HepG2 (cell line): ENCODE data around the gene BAZ1B. TPM values are rescaled to one million over a fixed set of nuclear protein-coding genes. Genes with fewer than 3 reads are reported as not detected.
"Not testable (repeated sequence)": the region's sequence is repeated elsewhere in the genome, so short reads cannot be mapped to it uniquely, and the experiment has no call there.

Source experiments
- ATAC-seq: fragments of 200-7000 bp; cut with Tn5 transposase; 3 replicates; pipeline ENCODE4 v1.9.1; 2020; ENCODE audit warnings: mild to moderate bottlenecking, moderate library complexity
- BruUV-seq: library from RNA; stranded (reverse); fragments of 400-500 nt; replicated peaks from 2 replicates; lab custom pipeline; 2021; lab: Mats Ljungman, UMichigan
- CTCF ChIA-PET: fragments of 300-600 bp; formaldehyde crosslinking; extraction: SDS; loops from one replicate; lab custom pipeline; 2021; ENCODE audit warnings: low total read pairs, inconsistent platforms, low intra/inter-chr PET ratio; lab: Yijun Ruan, JAX
- POLR2A ChIA-PET: fragments of 350-600 bp; sonication (Branson Sonifier 250); formaldehyde crosslinking; loops from one replicate; lab custom pipeline; 2020; ENCODE audit warnings: antibody characterized with exemption, inconsistent platforms; lab: Yijun Ruan, JAX
- DNase-seq: peaks from one replicate; pipeline ENCODE4 v3.0.0-alpha.2; 2015; ENCODE audit warnings: low spot score
- FAIRE-seq: peaks from 3 replicates; lab custom pipeline; 2011; peaks lifted over from hg19 to GRCh38; lab: Jason Lieb, UNC
- H2AFZ ChIP-seq: one replicate; pipeline ENCODE4 v1.6.1; 2011; ENCODE audit warnings: low read length, inconsistent platforms
- H3K27ac ChIP-seq: fragments of 300-600 bp; 3 replicates; pipeline ENCODE4 v1.8.0; 2011; ENCODE audit warnings: mixed run types, mild to moderate bottlenecking, mixed read lengths, low read length, inconsistent platforms; ENCODE audit not compliant: insufficient read depth; ENCODE audit errors: extremely low read length
- H3K27me3 ChIP-seq, 2 experiments: fragments of 200-600 bp in 1 of 2; 2 replicates in 1 of 2; 3 replicates in 1 of 2; pipeline versions ENCODE4 v1.6.0 to v1.8.0; 2011; ENCODE audit warnings: low read length in 2 of 2, mild to moderate bottlenecking in 2 of 2, moderate library complexity in 2 of 2, inconsistent platforms in 1 of 2; ENCODE audit not compliant: insufficient read depth in 2 of 2, control insufficient read depth in 1 of 2
- H3K36me3 ChIP-seq, 2 experiments: fragments of 200-600 bp in 1 of 2; replicated peaks in 1 of 2; 2 replicates in 1 of 2; 3 replicates in 1 of 2; pipeline versions ENCODE4 v1.5.1 to v1.8.0; 2011; ENCODE audit warnings: low read length in 2 of 2, inconsistent platforms in 1 of 2; ENCODE audit not compliant: insufficient read depth in 2 of 2, control insufficient read depth in 1 of 2
- H3K4me1 ChIP-seq: 2 replicates; pipeline ENCODE4 v1.5.1; 2012; ENCODE audit warnings: low read length, inconsistent platforms; ENCODE audit not compliant: insufficient read depth
- H3K4me2 ChIP-seq: 2 replicates; pipeline ENCODE4 v1.6.0; 2011; ENCODE audit warnings: low read depth, low read length, inconsistent platforms
- H3K4me3 ChIP-seq, 3 experiments: fragments of 200-600 bp in 1 of 3; sonication (generic), shearing (Covaris generic) in 1 of 3; replicated peaks in 1 of 3; 2 replicates each; pipeline ENCODE4 v1.5.1; 2011 to 2016; ENCODE audit warnings: low read length in 3 of 3, inconsistent platforms in 2 of 3, low read depth in 2 of 3, mild to moderate bottlenecking in 2 of 3, control low read depth in 1 of 3, mixed read lengths in 1 of 3; ENCODE audit not compliant: insufficient read depth in 1 of 3
- H3K79me2 ChIP-seq: one replicate; pipeline ENCODE4 v1.6.1; 2011; ENCODE audit warnings: low read length, inconsistent platforms; ENCODE audit not compliant: insufficient read depth
- H3K9ac ChIP-seq: 2 replicates; pipeline ENCODE4 v1.6.0; 2011; ENCODE audit warnings: mild to moderate bottlenecking, low read depth, low read length, inconsistent platforms; ENCODE audit not compliant: insufficient read depth
- H3K9me3 ChIP-seq: 2 replicates; pipeline ENCODE4 v1.5.1; 2012; ENCODE audit warnings: mild to moderate bottlenecking, low read length
- H4K20me1 ChIP-seq: 2 replicates; pipeline ENCODE4 v1.6.0; 2011; ENCODE audit warnings: inconsistent platforms, mild to moderate bottlenecking, low read length, moderate library complexity; ENCODE audit not compliant: insufficient read depth
- ELF1 ChIP-seq: sonication (generic); formaldehyde crosslinking; IDR thresholded peaks from 2 replicates; pipeline ENCODE4 v1.4.0; 2020; ENCODE audit warnings: missing genetic modification reagents
- GABPB1 ChIP-seq: IDR thresholded peaks from 2 replicates; pipeline ENCODE4 v1.6.1; 2016; ENCODE audit warnings: mild to moderate bottlenecking, missing genetic modification reagents, moderate library complexity, missing compliant biosample characterization
- HNRNPK ChIP-seq: fragments of 200-400 bp; formaldehyde crosslinking; IDR thresholded peaks from 2 replicates; pipeline ENCODE4 v1.6.1; 2018; ENCODE audit warnings: low read length, low read depth, moderate library complexity, mild to moderate bottlenecking; ENCODE audit not compliant: poor library complexity, severe bottlenecking
- KDM2A ChIP-seq: sonication (generic); formaldehyde crosslinking; IDR thresholded peaks from 2 replicates; pipeline ENCODE4 v1.4.0; 2020; ENCODE audit warnings: low read depth, missing genetic modification reagents, borderline replicate concordance
- PCBP1 ChIP-seq: fragments of 200-400 bp; formaldehyde crosslinking; IDR thresholded peaks from 2 replicates; pipeline ENCODE4 v1.6.1; 2017; ENCODE audit warnings: mild to moderate bottlenecking, low read depth, low read length, borderline replicate concordance
- ZKSCAN8 ChIP-seq: IDR thresholded peaks from 2 replicates; pipeline ENCODE4 v1.6.1; 2016; ENCODE audit warnings: borderline replicate concordance, missing genetic modification reagents, missing compliant biosample characterization
- ZNF121 ChIP-seq: sonication (generic); formaldehyde crosslinking; IDR thresholded peaks from 2 replicates; pipeline ENCODE4 v1.5.0; 2020; ENCODE audit warnings: mild to moderate bottlenecking, missing genetic modification reagents
- ZNF556 ChIP-seq: sonication (generic); formaldehyde crosslinking; IDR thresholded peaks from 2 replicates; pipeline ENCODE4 v1.4.0; 2020; ENCODE audit warnings: mild to moderate bottlenecking, missing genetic modification reagents, borderline replicate concordance
- WGBS: methylation state at CpG from one replicate; pipeline ENCODE4 v1.1.6; 2017; ENCODE audit warnings: low lambda C conversion rate; 5-methylcytosine and 5-hydroxymethylcytosine counted together
- in situ Hi-C: cut with HindIII; loops from 2 replicates; pipeline ENCODE4 v1.10.0; 2017; ENCODE audit warnings: low pct_unique_long_range_greater_than_20kb; ENCODE audit not compliant: extremely low pct_ligation_motif_present
- intact Hi-C: fragments of 100-400 bp; cut with micrococcal nuclease; formaldehyde crosslinking; loops from one replicate; pipeline ENCODE4 v1.10.0; 2022; ENCODE audit not compliant: unreplicated experiment
- polyA plus RNA-seq, 8 experiments: library from polyadenylated mRNA; depleted of rRNA in 3 of 8; stranded (reverse) in 7 of 8; unstranded in 1 of 8; fragments of >200 nt; fragmentation: Illumina TruSeq in 4 of 8; extraction: Trizol in 4 of 8; gene quantifications; 2 replicates each; pipeline versions ENCODE4 v1.2.1 to v1.2.3, GENCODE V29; 2011 to 2016; ENCODE audit warnings: low read depth in 4 of 8, missing spikeins in 1 of 8, mixed read lengths in 1 of 8; ENCODE audit not compliant: insufficient read depth in 1 of 8
- total RNA-seq, 5 experiments: library from RNA; depleted of rRNA; stranded (reverse); fragments of >200 nt; fragmentation: Illumina TruSeq; extraction: Trizol; gene quantifications; 2 replicates each; pipeline ENCODE4 v1.2.3, GENCODE V29; 2016; ENCODE audit warnings: low read depth in 1 of 5
- TF ChIP-seq, protein P1 (sequence below): sonication (generic); formaldehyde crosslinking; conservative IDR thresholded peaks from 2 replicates; pipeline ENCODE4 v1.4.0; 2020; ENCODE audit warnings: mild to moderate bottlenecking, missing genetic modification reagents, moderate library complexity
- TF ChIP-seq, protein P2 (sequence below): sonication (generic); formaldehyde crosslinking; IDR thresholded peaks from 2 replicates; pipeline ENCODE4 v1.5.0; 2020; ENCODE audit warnings: mild to moderate bottlenecking, missing genetic modification reagents

The BAZ1B gene
- total and polyA plus RNA-seq, 2 of the 13 experiments (the other 11 are each of a cell fraction or from before 2014, with no cell fraction given): 18.6 to 69.4 TPM

DNA sequence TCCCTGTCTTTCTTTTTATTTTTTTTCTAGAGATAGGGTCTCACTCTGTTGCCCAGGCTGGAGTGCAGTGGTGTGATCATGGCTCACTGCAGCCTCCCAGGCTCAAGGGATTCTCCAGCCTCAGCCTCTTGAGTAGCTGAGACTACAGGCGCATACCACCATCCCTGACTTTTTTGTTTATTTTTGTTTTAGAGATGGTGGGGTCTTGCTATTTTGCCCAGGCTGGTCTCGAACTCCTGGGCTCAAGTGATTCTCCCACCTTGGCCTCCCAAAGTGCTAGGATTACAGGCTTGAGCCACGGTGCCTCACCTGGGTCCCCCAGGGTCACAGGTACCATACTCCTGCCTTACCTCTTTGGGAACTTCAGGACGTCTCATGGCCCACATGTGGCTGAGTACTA, 91.6 kb downstream of the BAZ1B start:
- in situ Hi-C loops, H3K79me2 ChIP-seq, H3K4me2 ChIP-seq, CTCF ChIA-PET, H2AFZ ChIP-seq, H3K4me3 ChIP-seq, H3K36me3 ChIP-seq, intact Hi-C loops, H3K9me3 ChIP-seq, H3K27ac ChIP-seq, H3K9ac ChIP-seq, DNase-seq, ATAC-seq, H4K20me1 ChIP-seq, POLR2A ChIA-PET, BruUV-seq, FAIRE-seq: not testable (repeated sequence)
- TF ChIP-seq KDM2A (CRISPR knock-in tag): 0 out of 2 replicates have a peak, but pooled peaks have one; percentile 6
- TF ChIP-seq ZNF121 (CRISPR knock-in tag): peak; percentile 83
- peaks cover 51% of the 10 kb centered on the region for H3K4me1 ChIP-seq
- peaks cover 0 to 21% of the 10 kb centered on the region in 2 experiments; a peak in 3 of 5 replicates for H3K27me3 ChIP-seq
- 34% methylated on average over 3 of the region's 4 CpGs for WGBS

DNA sequence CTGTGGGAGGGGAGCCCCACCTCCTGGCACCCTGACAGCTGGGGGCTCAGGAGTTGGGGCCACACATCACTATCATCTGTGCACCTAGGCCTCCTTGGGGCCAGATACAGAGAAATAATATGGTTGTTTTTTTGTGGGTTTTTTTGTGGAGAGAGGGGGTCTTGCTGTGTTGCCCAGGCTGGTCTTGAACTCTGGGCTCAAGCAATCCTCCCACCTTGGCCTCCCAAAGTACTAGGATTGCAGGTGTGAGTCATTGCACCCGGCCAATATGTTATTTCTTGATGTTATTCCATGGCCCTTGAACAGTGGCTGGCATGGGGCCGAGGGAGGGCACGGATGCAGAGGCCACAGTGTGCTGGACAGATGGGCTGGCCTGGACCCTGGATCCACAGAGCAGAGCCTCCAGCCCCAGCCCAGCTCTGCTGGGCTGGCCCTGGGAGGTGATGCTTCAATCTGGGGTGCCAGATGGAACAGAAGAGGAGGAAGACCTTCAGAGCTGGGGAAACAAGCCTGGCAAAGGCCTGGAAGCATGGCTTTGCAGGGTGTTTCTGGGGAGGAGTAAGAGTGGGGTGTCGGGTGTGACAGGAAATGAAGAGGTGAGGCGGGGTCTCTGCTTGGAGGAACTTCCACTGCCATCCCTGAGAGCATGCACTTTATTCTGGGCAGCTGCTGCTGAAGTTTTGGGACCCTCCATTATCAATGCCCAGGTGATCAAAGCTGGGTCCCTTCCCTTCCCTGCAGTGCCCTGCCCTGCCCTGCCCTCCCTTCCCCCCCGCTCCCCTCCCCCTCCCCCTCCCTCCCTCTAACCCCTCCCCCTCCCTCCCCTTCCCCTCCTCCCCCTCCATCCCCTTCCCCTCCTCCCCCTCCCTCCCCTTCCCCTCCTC, 92.2 kb downstream of the BAZ1B start:
- CTCF ChIA-PET: no interaction called here
- Histone ChIP-seq H4K20me1 (no peaks in the 10 kb centered on the region), H3K4me2 (no peak overlapping the region), H3K9ac (no peak overlapping the region), H3K9me3 (no peaks in the 10 kb centered on the region), H3K79me2 (no peaks in the 10 kb centered on the region), H3K4me1 (peaks cover 52% of the 10 kb centered on the region), H2AFZ (no peak overlapping the region), H3K27ac (no peak overlapping the region), H3K4me3 (no peak overlapping the region), H3K36me3 (no peaks in the 10 kb centered on the region), H3K27me3 (peaks cover 0 to 21% of the 10 kb centered on the region in 2 experiments; a peak in 2 of 5 replicates)
- no TSS peak for BruUV-seq
- POLR2A ChIA-PET: no interaction called here
- intact Hi-C loops: no loop called here
- FAIRE-seq (no peak), DNase-seq (no peak), ATAC-seq (no peak)
- WGBS: 23% methylated on average over 6 of the region's 6 CpGs
- in situ Hi-C loops: no loop called here
- TF ChIP-seq HNRNPK: peak; percentile 78
- TF ChIP-seq, protein P1, sequence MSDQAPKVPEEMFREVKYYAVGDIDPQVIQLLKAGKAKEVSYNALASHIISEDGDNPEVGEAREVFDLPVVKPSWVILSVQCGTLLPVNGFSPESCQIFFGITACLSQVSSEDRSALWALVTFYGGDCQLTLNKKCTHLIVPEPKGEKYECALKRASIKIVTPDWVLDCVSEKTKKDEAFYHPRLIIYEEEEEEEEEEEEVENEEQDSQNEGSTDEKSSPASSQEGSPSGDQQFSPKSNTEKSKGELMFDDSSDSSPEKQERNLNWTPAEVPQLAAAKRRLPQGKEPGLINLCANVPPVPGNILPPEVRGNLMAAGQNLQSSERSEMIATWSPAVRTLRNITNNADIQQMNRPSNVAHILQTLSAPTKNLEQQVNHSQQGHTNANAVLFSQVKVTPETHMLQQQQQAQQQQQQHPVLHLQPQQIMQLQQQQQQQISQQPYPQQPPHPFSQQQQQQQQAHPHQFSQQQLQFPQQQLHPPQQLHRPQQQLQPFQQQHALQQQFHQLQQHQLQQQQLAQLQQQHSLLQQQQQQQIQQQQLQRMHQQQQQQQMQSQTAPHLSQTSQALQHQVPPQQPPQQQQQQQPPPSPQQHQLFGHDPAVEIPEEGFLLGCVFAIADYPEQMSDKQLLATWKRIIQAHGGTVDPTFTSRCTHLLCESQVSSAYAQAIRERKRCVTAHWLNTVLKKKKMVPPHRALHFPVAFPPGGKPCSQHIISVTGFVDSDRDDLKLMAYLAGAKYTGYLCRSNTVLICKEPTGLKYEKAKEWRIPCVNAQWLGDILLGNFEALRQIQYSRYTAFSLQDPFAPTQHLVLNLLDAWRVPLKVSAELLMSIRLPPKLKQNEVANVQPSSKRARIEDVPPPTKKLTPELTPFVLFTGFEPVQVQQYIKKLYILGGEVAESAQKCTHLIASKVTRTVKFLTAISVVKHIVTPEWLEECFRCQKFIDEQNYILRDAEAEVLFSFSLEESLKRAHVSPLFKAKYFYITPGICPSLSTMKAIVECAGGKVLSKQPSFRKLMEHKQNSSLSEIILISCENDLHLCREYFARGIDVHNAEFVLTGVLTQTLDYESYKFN (CRISPR knock-in tag): no peak
- TF ChIP-seq, protein P2, sequence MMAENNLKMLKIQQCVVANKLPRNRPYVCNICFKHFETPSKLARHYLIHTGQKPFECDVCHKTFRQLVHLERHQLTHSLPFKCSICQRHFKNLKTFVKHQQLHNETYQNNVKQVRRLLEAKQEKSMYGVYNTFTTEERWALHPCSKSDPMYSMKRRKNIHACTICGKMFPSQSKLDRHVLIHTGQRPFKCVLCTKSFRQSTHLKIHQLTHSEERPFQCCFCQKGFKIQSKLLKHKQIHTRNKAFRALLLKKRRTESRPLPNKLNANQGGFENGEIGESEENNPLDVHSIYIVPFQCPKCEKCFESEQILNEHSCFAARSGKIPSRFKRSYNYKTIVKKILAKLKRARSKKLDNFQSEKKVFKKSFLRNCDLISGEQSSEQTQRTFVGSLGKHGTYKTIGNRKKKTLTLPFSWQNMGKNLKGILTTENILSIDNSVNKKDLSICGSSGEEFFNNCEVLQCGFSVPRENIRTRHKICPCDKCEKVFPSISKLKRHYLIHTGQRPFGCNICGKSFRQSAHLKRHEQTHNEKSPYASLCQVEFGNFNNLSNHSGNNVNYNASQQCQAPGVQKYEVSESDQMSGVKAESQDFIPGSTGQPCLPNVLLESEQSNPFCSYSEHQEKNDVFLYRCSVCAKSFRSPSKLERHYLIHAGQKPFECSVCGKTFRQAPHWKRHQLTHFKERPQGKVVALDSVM (CRISPR knock-in tag): peak; percentile 46; the same call in 1 of the 2 replicates
- no peak for TF ChIP-seq ZNF556 (CRISPR knock-in tag)
- no peak for TF ChIP-seq ELF1
- no peak for TF ChIP-seq ZKSCAN8 (CRISPR knock-in tag)
- TF ChIP-seq GABPB1: no peak
- 0 out of 2 replicates have a peak, but pooled peaks have one; percentile 73 for TF ChIP-seq PCBP1
